GM18907 (cell line): ENCODE results near the gene PDZD4.

Experiments used
- ATAC-seq: cut with Tn5 transposase; IDR thresholded peaks from one replicate; pipeline ENCODE4 v1.9.1; 2021; ENCODE audit warnings: mild to moderate bottlenecking, moderate library complexity; ENCODE audit not compliant: unreplicated experiment

PDZD4 gene, protein sequence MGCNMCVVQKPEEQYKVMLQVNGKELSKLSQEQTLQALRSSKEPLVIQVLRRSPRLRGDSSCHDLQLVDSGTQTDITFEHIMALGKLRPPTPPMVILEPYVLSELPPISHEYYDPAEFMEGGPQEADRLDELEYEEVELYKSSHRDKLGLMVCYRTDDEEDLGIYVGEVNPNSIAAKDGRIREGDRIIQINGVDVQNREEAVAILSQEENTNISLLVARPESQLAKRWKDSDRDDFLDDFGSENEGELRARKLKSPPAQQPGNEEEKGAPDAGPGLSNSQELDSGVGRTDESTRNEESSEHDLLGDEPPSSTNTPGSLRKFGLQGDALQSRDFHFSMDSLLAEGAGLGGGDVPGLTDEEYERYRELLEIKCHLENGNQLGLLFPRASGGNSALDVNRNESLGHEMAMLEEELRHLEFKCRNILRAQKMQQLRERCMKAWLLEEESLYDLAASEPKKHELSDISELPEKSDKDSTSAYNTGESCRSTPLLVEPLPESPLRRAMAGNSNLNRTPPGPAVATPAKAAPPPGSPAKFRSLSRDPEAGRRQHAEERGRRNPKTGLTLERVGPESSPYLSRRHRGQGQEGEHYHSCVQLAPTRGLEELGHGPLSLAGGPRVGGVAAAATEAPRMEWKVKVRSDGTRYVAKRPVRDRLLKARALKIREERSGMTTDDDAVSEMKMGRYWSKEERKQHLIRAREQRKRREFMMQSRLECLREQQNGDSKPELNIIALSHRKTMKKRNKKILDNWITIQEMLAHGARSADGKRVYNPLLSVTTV

DNA sequence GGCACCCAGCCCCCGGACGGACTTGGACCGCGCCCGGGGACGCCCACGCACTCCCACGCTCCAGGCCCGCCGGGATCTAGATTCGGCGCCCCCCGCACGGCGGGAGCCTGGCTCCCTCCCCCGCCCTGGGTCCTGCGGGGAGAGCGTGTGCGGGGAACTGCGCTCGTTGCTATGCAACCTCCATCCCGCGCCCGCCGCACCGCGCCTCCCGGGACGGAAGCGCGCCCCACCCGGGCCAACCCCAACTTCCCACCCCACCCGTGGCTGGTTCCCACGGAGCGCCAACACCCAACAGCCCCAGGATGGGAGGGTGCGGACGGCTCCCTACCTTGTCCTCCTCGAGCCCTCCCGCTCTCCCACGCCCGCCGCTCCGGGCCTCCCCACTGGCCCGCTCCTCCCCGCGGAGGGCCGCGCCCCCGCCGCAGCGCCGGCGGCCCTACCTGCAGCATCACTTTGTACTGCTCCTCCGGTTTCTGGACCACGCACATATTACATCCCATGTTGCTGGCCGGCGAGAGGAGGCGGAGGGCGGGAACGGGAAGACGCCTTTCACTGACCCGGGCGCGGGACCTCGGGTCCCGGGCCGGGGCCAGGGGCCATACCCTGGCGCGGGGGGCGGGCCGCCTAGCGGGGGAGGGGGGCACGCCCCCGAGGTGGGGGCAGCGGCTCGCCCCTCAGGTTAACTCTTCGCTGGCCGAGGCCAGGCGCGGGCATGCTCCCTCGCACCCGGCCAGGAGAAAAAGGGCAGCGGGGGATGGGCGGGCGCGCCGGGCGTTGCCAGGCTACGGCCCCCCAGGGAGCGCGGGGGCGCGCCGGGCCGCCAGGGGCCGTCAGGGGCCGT lies at the start of gene PDZD4:
PDZD4 (minus strand) TSS at position 746 of the 841 bp plus-strand sequence; CDS start at position 500, 246 bp downstream.
- no peak for ATAC-seq

DNA sequence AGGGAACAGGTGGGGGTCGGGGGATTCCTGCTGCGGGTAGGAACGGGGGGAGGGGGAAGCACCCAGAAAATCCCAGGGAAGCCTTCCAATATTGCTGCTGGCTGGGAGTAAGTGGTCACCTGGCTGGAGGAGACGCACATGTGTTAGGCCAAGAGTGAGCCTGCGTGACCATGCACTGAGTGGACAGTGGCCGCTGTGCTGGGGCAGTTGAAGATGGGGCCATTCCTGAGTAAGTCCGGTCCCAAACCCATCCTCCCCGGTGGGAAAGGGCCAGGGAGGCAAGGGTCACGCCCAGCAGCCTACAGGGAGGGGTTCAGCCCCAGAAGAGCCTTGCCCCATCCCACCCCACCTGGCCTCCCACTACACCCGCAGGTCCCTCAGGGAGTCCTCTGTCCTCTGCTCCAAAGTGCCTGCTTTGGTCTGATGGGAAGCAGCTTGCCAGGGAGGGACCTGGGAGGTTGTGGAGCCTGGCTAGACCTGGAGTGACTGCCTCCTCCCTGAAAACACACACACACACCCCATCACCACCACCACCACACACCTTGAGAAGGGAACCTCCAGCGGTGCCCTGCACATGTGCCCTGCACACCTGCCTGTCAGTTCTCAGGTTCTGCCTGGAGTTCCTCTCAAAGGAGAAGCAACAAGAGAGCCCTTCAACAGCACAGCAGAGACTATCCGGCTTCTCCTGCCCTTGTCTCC lies 49.5 kb upstream of the PDZD4 start:
- ATAC-seq = no peak

DNA sequence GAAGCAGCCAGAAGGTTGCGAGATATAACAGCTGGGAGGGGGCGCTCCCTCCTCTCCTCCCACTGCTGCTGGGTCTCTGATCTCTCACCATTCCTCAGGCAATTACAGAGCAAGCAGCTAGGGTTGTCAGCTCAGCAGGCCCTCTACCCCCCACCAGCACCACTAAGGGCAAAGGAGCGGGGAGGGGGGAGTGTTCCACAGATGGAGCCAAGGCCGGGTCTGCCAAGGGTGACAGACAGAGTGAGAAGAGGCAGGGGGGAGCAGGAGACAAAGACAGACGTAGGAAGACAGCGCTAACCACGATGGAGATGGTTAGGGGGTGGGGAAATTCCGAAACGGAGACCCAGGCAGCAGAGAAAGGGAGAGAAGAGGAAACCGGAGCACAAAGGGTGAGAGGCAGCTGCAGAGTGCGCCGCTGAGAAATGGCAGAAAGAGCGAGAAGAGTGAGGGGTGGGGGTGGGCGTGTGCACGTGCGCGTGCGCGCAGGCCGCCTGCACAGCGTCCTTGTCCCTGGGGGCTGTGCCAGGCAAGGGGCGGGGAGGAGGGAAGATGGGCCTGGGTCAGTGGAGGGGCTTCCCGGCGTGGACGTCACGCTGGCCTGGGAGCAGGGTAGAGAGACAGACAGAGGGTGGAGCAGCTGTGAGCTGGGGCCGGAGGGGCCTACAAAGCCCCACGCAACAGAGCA lies 48.8 kb upstream of the PDZD4 start:
- no peak for ATAC-seq

DNA sequence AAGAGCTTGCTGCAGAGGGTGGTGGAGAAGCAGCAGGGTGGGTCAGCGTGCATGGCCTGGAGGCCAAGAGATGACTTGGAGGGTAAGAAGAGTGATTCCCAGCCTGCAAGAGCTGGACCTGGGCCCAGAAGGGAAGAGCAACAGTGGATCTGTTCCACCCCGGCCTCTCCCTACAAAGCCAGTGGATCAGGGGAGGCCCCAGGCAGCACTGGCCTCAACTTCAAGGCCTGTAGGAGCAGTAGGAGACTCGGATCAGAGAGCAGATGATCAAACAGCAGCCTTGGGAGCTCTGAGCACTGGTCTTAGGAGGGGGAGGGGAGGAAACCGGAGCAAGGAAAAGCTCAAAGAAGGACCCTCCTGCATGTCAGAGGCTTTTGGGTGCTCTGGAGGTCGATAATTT lies 48.0 kb upstream of the PDZD4 start:
- no peak for ATAC-seq

DNA sequence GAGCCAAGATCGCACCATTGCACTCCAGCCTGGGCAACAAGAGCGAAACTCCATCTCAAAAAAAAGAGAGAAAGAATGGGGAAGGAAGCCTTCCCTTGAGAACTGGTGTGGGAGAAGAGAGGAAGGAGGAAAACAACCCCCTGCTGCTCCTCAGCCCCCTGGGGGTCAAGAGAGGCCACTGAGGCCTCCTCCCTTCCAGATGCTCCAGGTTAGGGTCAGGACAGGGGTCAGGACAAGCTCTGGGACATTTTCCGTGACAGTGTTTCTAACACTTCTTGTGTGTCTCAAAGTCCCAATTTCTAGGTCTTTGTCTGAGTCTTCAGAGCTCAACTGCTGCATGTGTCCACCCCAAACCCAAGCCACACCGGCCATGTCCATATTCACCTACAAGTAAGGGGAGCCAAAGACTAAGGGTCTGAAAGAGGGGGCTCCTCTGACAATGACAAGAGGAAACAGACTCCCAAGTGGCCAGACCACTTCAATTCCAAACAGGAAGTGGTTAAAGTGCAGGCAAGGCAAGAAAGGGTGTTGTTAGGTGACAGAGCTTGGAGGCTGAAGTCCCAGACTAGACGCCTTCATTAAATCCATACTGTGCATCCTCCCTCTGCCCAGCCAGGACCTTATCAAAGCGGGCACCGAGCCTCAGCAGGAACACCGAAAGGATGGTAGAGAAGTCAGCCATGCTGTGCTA lies 47.4 kb upstream of the PDZD4 start:
- no peak for ATAC-seq

DNA sequence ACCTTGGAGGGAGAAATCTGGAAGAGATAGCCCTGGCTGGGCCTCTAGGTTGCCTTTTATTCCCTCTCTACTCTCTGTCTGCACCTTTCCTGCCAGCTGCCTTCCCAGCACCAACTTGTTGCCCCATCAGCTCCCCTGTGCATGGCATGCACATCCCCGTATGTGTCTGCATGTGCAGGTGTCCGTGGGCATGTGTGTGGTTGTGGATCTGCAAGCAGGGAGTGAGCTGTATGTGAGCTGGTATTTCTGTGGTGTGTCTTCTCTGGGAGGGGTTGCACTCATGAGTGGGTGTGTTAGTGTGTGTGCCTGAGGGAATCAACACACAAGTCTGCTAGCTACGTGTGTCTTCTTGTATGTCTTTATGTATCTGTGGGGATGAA lies 45.8 kb upstream of the PDZD4 start:
- ATAC-seq = no peak

DNA sequence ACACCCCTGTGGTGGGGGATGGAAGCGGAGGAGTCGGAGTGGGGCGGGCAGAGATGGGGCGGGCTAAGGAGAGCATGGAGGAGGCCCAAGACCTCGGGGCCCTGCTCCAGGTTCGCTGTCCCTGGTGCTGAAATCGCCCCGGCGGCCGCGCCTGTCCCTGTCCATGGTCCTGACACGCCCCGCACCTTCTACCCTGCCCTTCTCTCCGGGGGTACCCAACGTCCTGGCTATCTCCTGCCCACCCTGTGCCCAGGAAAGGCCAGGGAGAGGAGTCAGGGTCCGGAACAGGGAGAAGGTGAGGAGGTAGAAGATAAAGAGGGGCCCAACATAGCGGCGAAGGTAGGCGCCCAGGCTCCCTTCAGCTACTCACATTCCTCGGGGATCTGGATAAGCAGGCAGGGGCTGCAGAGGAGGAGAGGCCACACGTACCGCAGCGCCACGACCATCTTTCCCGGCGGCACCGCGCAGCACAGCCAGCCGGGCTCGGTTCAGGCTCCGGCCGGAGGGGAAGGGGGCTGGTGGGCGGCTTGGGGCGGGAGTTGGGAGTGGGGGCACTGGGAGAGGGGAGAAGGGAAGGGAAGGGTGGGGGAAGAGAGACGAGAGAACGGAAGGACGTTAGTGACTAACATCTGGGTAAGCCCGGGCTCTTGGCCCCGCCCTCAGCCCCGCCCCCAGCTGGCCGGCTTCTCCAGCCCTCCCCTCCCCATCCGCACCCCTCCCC lies 45.2 kb upstream of the PDZD4 start:
- no peak for ATAC-seq

DNA sequence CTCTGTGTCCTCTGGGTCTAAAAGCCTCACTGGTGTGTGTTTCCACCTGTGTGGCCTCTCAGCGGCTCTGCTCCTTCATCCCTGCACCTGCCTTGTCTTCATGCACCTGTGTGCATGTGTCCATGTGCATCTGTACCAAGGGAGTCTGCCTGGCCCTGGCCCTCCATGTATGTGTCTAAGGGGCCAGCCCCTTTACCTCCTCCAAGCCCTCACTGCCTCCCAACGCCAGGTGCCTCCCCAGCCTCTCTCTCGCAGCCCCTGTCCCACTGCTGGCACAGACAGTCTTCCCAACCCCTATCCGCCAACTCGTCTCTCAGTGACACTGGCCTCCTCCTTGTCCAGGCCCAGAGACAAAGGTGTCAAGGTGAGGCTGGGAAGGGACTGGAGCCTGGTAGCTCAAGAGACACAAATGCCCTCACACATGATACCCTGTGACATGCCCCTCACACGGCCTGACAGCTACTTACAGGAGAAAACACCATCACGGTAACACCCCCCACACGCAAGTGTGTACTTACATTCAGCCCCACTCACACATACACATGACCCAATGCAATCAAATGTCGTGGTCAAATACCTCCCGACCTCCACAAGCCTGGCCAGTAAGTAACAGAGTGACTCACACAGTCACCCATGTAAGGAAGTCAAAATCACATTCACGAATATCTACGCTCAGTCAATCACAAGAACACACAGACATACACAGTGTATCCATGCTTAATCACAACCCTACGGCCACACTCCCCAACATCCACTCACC lies 44.2 kb upstream of the PDZD4 start:
- no peak for ATAC-seq

DNA sequence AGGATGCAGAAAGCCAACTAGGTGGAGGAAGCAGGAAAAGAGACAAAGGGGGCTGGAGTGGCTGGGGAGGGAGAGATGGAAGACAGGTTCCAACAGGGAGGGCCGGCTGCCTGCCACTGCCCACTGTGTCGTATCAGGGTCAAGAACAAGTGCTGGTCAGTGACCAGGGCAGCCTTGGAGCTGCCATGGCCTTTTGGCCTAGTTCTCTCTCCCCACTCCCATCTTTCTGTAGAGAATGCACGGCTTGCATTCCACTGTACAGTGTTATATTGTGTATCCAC lies 43.7 kb upstream of the PDZD4 start:
- no peak for ATAC-seq

DNA sequence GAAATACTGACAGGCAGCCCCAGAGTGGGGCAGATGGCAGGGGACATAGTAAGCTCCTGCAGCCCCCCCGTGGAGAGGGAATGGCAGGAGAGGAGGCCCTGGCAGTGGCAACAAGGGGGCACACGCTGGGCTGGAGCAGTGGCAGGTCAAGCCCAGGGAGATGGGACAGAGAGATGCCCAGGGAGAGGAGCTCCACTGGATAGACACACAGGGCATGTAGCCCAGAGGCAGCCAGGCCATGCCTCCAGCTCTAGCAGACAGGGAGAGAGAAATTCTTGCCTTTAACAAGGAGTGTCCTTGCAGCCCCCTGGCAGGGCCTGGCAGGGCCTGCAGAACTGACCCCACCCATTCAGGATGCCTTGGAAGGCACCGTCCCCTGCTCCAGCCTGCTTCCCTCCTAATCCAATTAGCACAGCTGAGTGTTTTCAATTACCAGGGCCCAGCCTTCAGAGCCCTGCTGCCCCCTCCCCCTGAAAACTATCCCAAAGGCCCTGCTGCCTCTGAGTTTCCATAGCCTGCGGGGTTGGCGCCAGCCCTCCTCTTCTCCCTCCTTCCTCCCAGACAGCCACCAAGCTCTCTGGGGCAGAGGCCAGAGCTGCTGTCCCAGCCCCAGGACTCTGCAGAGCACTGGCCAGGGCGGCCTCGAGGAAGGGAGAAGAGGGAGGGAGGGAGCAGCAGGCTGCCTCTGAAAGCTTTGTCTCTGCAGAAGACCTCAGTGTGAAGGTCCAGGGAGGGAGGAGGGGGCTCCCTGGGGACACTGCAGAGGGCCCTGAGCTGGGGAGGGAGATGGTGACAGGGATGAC lies 43.1 kb upstream of the PDZD4 start:
- no peak for ATAC-seq

DNA sequence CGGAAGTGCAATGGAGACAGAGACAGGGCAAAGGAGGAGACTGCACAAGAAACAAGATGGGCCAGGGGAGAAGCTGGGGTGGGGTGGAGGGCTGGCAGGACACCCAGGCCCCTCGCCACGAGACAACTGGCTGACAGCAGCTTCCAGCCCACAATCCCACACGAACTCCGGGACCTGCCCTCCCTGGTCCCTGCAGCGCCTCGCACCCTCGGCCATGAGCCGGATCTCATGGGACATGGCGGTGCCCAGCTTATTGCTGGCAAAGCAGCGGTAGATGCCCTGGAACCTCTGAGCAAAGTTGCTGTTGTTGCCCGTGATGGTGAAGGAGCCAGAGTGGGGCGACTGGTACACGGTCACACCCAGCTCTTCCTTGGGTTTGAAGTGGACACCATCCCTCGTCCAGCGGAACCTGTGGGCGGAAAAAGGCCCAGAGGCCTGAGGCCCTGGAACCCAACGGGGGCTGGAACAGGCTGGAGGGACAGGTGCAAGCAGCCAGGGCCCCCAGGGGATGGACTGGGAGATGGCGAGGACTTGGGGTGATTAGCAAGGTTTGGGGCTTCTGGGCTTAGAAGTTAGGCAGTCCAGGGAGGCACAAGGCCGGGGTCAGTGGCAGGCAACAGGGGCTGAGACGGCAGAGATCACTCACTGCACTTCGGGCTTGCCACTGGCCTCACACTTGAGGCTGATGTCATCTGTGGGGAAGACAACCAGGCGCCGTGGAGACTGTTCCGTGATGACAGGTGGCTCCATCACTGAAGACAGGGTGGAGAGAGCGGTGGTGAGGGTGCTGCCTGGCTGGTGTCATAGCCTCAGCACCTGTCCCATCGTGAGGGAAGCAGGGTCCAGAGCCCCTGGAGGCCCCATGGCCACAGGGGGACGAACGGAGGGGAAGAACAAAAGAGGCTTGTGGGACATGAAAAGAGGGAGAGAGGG lies 41.9 kb upstream of the PDZD4 start:
- no peak for ATAC-seq

DNA sequence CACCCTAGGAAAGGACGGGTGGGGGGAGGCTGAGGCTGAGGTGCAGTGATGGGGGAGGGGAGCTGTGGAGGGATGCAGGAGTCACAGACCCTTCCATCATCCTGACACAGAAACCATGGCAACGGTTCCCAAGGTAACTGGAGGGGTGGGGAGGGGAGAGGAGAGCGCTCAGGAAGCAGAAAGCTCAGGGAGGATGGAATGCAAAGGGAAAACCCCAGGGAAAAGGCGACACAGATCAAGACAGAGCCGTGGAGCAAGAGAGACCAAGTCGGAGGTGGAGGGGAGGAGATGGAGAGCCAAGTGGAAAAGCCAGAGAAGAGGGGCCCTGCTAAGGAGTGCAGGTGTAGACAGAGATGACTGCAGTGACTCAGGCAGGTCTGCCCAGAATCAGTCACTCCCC lies 41.1 kb upstream of the PDZD4 start:
- ATAC-seq = no peak

DNA sequence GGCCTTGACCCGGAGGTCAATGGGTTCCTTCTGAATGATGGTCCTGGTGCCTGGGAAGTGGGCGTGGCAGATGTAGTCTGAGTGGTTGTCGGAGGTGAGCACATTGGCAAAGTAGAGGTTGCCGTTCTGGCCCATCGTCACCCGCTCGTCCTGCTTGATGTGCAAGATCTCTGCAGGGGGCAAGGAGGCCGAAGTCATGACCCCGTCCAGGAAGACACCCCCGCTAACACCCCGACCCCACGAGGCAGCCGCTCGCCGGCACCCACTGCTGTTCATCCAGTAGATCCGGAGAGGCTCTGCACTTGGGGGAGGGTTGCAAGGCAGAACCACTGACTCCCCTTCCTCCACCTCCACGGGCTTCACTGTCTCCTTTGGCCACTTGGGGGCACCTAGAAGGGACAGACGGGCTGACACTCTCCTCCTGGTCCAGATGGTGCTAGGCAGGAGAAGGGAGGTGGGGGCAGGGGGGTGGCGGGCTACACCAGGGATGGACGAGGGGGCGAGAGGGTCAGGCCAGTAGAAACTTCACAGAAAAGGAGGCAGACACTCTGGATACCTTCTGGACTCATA lies 40.5 kb upstream of the PDZD4 start:
- no peak for ATAC-seq

DNA sequence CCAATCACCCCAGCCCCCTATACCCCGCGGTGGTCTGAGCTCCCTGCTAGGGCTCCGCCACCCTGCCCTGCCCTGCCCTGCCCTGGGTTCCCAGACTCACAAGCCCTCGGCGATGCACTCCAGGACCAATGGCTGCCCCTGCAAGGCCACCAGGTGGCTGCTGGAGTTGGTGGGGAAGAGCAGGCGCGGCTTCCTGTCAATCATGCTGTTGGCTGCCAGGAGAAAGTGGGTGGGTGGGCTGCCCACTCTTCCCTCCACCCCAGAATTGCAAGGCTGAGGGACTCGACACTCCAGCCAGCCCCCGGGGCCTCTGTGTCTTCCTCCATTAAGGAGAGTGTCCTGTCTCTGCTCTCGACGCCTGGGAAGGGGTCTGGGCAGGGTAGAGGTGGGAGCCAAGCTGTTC lies 39.9 kb upstream of the PDZD4 start:
- no peak for ATAC-seq

DNA sequence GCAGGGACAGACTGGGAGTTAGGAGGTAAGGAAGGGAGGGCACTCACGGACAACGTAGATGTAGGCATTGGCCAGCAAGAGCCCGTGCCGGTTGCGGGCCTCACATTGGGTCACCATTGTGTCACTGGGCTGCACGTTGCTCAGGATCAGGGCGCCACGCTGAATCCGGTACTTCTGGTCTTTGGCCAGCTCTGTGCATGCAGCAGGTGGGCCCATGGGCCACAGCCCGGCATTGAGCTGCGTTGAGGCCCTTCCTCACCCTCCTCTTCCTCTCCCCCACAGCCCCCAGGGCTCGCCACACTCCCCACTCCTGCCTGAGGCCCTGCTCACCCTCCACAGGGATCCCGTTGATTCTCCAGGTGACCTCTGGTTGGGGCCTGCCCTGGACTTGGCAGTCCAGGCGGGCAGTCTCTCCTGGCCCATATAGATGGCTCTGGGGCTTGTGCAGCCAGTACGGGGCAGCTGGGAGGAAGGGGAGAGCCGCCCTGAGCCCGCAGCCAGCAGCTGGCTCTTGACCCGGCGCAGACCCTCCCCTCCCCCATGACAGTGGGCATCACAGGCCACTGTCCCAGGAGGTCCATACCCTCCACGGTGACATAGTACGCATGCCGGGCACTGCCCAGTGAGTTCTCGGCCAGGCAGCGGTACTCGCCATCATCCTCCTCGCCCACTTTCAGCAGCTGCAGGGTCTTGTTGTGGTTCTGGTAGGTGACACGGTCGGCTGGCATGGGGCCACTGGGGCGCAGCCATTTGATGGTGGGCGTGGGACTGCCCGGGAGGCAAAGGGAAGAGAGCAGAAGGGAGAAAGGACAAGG lies 39.3 kb upstream of the PDZD4 start:
- ATAC-seq = no peak
